H1 (cell line): Measurements from ENCODE around the gene KDSR. TPM values are rescaled to one million over a fixed set of nuclear protein-coding genes. Genes with fewer than 3 reads are reported as not detected.

Experiments
- CBX8 ChIP-seq: fragments of 300-800, 300-1000 bp; sonication (generic); IDR thresholded peaks from 2 replicates; pipeline ENCODE4 v1.7.1; 2016; ENCODE audit warnings: low read depth, low read length, borderline replicate concordance
- GTF2F1 ChIP-seq: IDR thresholded peaks from 2 replicates; pipeline ENCODE4 v1.6.1; 2012; ENCODE audit warnings: low read depth, low read length, improper control_type of control experiment, borderline replicate concordance
- HDAC2 ChIP-seq, 2 experiments: fragments of 300-600 bp in 1 of 2; sonication (generic) in 1 of 2; IDR thresholded peaks; 2 replicates each; pipeline ENCODE4 v1.6.1; 2011 to 2012; ENCODE audit warnings: low read depth in 2 of 2, low read length in 2 of 2, mild to moderate bottlenecking in 2 of 2, moderate library complexity in 2 of 2, borderline replicate concordance in 1 of 2, inconsistent platforms in 1 of 2
- MAX ChIP-seq: IDR thresholded peaks from 2 replicates; pipeline ENCODE4 v1.6.1; 2012; ENCODE audit warnings: inconsistent platforms
- POLR2AphosphoS5 ChIP-seq: IDR thresholded peaks from 2 replicates; pipeline ENCODE4 v1.6.1; 2011; ENCODE audit warnings: low read depth, low read length
- RFX5 ChIP-seq: IDR thresholded peaks from 2 replicates; pipeline ENCODE4 v1.6.1; 2011; ENCODE audit warnings: low read depth, low read length, improper control_type of control experiment, borderline replicate concordance
- polyA plus RNA-seq, 7 experiments: library from polyadenylated mRNA; depleted of rRNA in 3 of 7; stranded (reverse) in 5 of 7; unstranded in 2 of 7; fragments of >200 nt in 5 of 7; fragments of 200-250 nt in 2 of 7; gene quantifications; 1 replicate in 5 of 7; 2 replicates in 1 of 7; 4 replicates in 1 of 7; pipeline versions ENCODE4 v1.2.1 to v1.2.3, GENCODE V29; 2011 to 2013; ENCODE audit warnings: missing spikeins in 2 of 7, mixed read lengths in 2 of 7
- total RNA-seq: library from RNA; stranded (reverse); fragmentation: NEBNext Ultra II Directional; extraction: Animal tissue kit (Norgen Biotek cat#: 25700); gene quantifications from 2 replicates; pipeline ENCODE4 v1.2.1, GENCODE V29; 2021

The KDSR gene
- total and polyA plus RNA-seq, 2 of the 8 experiments (the other 6 are each of a cell fraction or from before 2014, with no cell fraction given), result 12.4 to 50.5 TPM

GRCh38 chr18:63402246-63403162 lies 35.5 kb upstream of the KDSR start (continued):
- TF ChIP-seq HDAC2 (IDR thresholded peaks at IDR 0.05; ENCODE audit: borderline replicate concordance in 1 of 2, low read depth in 2 of 2, low read length in 2 of 2) (no peak), CBX8 (no peak), RFX5 (no peak), POLR2AphosphoS5 (no peak), GTF2F1 (no peak), MAX (no peak)
